Activated CD8-positive, alpha-beta T cell treated with anti-CD3 and anti-CD28 coated beads for 36 hours (primary cell): ENCODE results near the gene BCL2L11. TPM values are rescaled to one million over a fixed set of nuclear protein-coding genes. Genes with fewer than 3 reads are reported as not detected.

Experiments used
- ATAC-seq: fragments of 200-7000 bp; cut with Tn5 transposase; one replicate; pipeline ENCODE4 v1.10.0; 2021; ENCODE audit warnings: mild to moderate bottlenecking, moderate library complexity
- CTCF ChIA-PET: fragments of 350-600 bp; sonication (Branson Sonifier 250); formaldehyde crosslinking; loops from one replicate; lab custom pipeline; 2021; ENCODE audit warnings: antibody characterized with exemption; lab: Charles Lee
- POLR2A ChIA-PET: fragments of 350-600 bp; sonication (Branson Sonifier 250); formaldehyde crosslinking; loops from one replicate; lab custom pipeline; 2021; ENCODE audit warnings: antibody characterized with exemption; lab: Charles Lee
- DNase-seq: peaks from one replicate; pipeline ENCODE4 v3.0.0-alpha.2; 2020
- H3K27ac Mint-ChIP-seq: one replicate; pipeline ENCODE4 v1.8.0; 2021; ENCODE audit warnings: mild to moderate bottlenecking, mixed read lengths
- H3K27me3 Mint-ChIP-seq: one replicate; pipeline ENCODE4 v1.8.0; 2021; ENCODE audit warnings: mixed read lengths
- H3K36me3 Mint-ChIP-seq: one replicate; pipeline ENCODE4 v1.8.0; 2021; ENCODE audit warnings: low read depth, mixed read lengths
- H3K4me1 Mint-ChIP-seq: one replicate; pipeline ENCODE4 v1.8.0; 2021; ENCODE audit warnings: low read depth, mixed read lengths
- H3K4me3 Mint-ChIP-seq: one replicate; pipeline ENCODE4 v1.8.0; 2021; ENCODE audit warnings: mild to moderate bottlenecking, moderate library complexity, mixed read lengths
- H3K9me3 Mint-ChIP-seq: one replicate; pipeline ENCODE4 v1.8.0; 2021; ENCODE audit warnings: mixed read lengths
- CTCF ChIP-seq: fragments of 200-600 bp; IDR thresholded peaks from one replicate; pipeline ENCODE4 v1.8.0; 2022; ENCODE audit warnings: antibody characterized with exemption, mild to moderate bottlenecking
- intact Hi-C: fragments of 100-400 bp; cut with micrococcal nuclease; formaldehyde crosslinking; loops from one replicate; pipeline ENCODE4 v1.10.0; 2022
- total RNA-seq, 2 experiments: library from RNA; stranded (reverse); gene quantifications; one replicate each; pipeline ENCODE4 v1.2.3, GENCODE V29; 2021

BCL2L11 gene
- total RNA-seq, 2 experiments from 2014 or later = 19.8 to 22.6 TPM

- H3K4me3 Mint-ChIP-seq = no peak overlapping the region
- H3K9me3 Mint-ChIP-seq = no peaks in the 10 kb centered on the region
- intact Hi-C loops = no loop called here
- ChIA-PET POLR2A (interaction anchor here (1.1 to 1.2 kb wide), 2 partner anchors 15 to 128 kb away, joined by 3 read pairs; no protein-coding TSS in a partner anchor), CTCF (interaction anchor here (1.0 kb wide), 1 partner anchor 22 kb away, joined by 3 read pairs; no protein-coding TSS in a partner anchor)
- no peak overlapping the region for H3K27ac Mint-ChIP-seq
- peaks cover 9% of the 10 kb centered on the region for H3K27me3 Mint-ChIP-seq
- TF ChIP-seq CTCF = no peak
- DNase-seq (no peak), ATAC-seq (no peak)
- peaks cover 26% of the 10 kb centered on the region for H3K36me3 Mint-ChIP-seq
- peaks cover 31% of the 10 kb centered on the region for H3K4me1 Mint-ChIP-seq
Measured at GRCh38 chr2:111169268-111169667, 48.6 kb downstream of the BCL2L11 start.

GRCh38 chr2:111169924-111170323 lies 49.2 kb downstream of the BCL2L11 start:
- no peak for ATAC-seq
- no peak for TF ChIP-seq CTCF

GRCh38 chr2:111171337-111171930 lies 50.7 kb downstream of the BCL2L11 start:
- H3K27ac Mint-ChIP-seq = no peak overlapping the region
- no peak overlapping the region for H3K4me3 Mint-ChIP-seq
- CTCF ChIA-PET = no interaction called here
- peaks cover 31% of the 10 kb centered on the region for H3K4me1 Mint-ChIP-seq
- no peaks in the 10 kb centered on the region for H3K9me3 Mint-ChIP-seq
- no peak for TF ChIP-seq CTCF
- POLR2A ChIA-PET = no interaction called here
- ATAC-seq (no peak), DNase-seq (no peak)
- peaks cover 11% of the 10 kb centered on the region for H3K27me3 Mint-ChIP-seq
- intact Hi-C loops = no loop called here
- peaks cover 12% of the 10 kb centered on the region for H3K36me3 Mint-ChIP-seq

More at GRCh38 chr2:111169924-111170323, 49.2 kb downstream of the BCL2L11 start:
- peaks cover 21% of the 10 kb centered on the region for H3K36me3 Mint-ChIP-seq
- ChIA-PET POLR2A (interaction anchor here (1.1 kb wide), 1 partner anchor 14 kb away, joined by 3 read pairs; no protein-coding TSS in a partner anchor), CTCF (interaction anchor here (1.0 kb wide), 1 partner anchor 23 kb away, joined by 3 read pairs; no protein-coding TSS in a partner anchor)
- intact Hi-C loops = no loop called here
- no peak overlapping the region for H3K4me3 Mint-ChIP-seq
- peaks cover 9% of the 10 kb centered on the region for H3K27me3 Mint-ChIP-seq
- DNase-seq = no peak
- peaks cover 31% of the 10 kb centered on the region for H3K4me1 Mint-ChIP-seq
- H3K9me3 Mint-ChIP-seq = no peaks in the 10 kb centered on the region
- no peak overlapping the region for H3K27ac Mint-ChIP-seq

- intact Hi-C loops = no loop called here
- ChIA-PET CTCF (no interaction called here), POLR2A (no interaction called here)
- ATAC-seq (no peak), DNase-seq (no peak)
- no peak for TF ChIP-seq CTCF
- Mint-ChIP-seq H3K9me3 (no peaks in the 10 kb centered on the region), H3K27ac (no peak overlapping the region), H3K4me3 (no peak overlapping the region), H3K4me1 (peaks cover 24% of the 10 kb centered on the region), H3K36me3 (peaks cover 2% of the 10 kb centered on the region), H3K27me3 (peaks cover 11% of the 10 kb centered on the region)
Measured at GRCh38 chr2:111172666-111173065, 52.0 kb downstream of the BCL2L11 start.

GRCh38 chr2:111173338-111173737 lies 52.6 kb downstream of the BCL2L11 start:
- H3K27ac Mint-ChIP-seq = no peak overlapping the region
- H3K4me1 Mint-ChIP-seq = peaks cover 18% of the 10 kb centered on the region
- H3K27me3 Mint-ChIP-seq = peaks cover 14% of the 10 kb centered on the region
- H3K36me3 Mint-ChIP-seq = no peaks in the 10 kb centered on the region
- DNase-seq (no peak), ATAC-seq (no peak)
- intact Hi-C loops = no loop called here
- H3K4me3 Mint-ChIP-seq = no peak overlapping the region
- CTCF ChIA-PET = no interaction called here
- no peaks in the 10 kb centered on the region for H3K9me3 Mint-ChIP-seq
- TF ChIP-seq CTCF = no peak
- POLR2A ChIA-PET = interaction anchor here (0.7 kb wide), 1 partner anchor 16 kb away, joined by 3 read pairs; no protein-coding TSS in a partner anchor
